GM04503 (cell line): ENCODE measurements around the gene AGTRAP.

Experiments used
- DNase-seq: peaks from one replicate; pipeline ENCODE4 v3.0.0-alpha.2; 2012; ENCODE audit warnings: low read depth

Gene AGTRAP

GRCh38 chr1:11706292-11706691 lies 29.6 kb upstream of the AGTRAP start:
- no peak for DNase-seq

- DNase-seq = no peak
These were observed 28.2 kb upstream of the AGTRAP start for GRCh38 chr1:11707621-11708276.

DNA sequence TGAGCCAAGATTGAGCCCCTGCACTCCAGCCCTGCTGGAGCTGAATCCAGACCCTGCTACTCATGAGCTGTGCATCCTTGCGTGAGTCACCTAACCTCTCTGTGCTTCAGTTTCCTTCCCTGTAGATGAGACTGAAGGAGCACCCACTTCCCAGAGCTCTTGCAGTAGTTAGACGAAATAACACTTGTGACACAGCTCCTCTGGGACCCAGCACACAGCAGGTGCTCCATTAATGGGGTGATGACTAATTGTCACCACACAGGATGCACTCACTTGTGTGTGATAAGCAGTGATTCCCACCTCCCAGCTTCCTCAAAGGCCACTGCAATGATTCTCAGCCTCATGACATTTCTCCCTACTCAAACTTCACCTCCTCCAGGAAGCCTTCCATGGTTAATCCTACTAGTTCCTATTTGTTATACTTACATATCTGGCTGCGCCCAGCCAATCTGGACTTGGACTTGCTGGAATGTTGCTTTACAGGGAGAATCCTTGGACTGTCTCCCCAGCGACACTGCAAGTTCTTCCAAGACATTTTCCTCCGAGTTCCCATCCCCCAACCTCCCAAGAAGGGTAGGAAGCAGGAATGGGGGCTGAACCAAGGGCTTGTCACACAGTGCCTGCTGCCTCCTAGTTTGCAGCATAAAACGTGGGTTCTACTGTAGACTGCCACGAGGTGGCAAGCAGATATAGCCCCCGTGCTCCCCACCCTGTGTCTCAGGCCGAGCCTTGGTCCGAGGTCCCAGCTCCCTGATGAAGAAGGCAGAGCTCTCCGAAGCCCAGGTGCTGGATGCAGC lies 27.2 kb upstream of the AGTRAP start:
- no peak for DNase-seq

DNA sequence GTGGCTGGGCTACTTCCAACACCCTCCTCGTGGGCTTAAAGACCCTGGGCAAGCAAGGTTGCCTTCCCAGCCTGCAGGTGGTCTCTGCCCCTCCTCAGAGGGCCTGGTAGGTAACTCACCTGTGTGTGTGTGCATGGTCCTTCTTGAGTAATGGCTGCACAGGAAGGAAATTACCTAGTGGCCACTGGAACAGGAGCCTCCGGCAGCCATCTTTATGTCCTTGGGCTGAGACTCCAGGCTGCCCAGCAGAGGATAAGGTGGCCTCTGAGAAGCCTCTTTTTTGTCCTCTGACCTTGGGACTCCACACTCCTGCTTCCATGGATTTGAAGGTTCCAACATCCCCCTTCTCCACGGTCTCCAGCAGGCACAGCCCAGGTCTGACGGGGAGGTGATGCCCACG lies 24.4 kb upstream of the AGTRAP start:
- no peak for DNase-seq

GRCh38 chr1:11712285-11712684 lies 23.7 kb upstream of the AGTRAP start:
- DNase-seq = no peak

- DNase-seq = no peak
These were observed 22.8 kb upstream of the AGTRAP start for GRCh38 chr1:11713095-11713494.

GRCh38 chr1:11714831-11715575 lies 20.9 kb upstream of the AGTRAP start:
- no peak for DNase-seq

- no peak for DNase-seq
These were observed 16.5 kb upstream of the AGTRAP start for GRCh38 chr1:11719313-11720032.

DNA sequence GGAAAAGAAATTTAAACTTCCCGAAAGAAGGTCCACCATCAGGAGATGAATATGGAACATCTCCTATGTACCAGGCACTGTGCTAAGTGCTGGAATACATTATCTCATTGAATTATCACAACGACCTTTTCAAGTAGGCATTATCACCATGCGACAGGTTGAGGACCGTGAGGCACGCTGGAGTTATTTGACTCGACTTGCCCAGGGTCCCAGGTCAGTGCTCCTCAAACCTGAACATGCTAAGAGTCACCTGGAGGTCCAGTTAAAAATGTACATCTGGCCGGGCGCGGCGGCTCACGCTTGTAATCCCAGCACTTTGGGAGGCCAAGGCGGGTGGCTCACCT lies 15.9 kb upstream of the AGTRAP start:
- no peak for DNase-seq

- DNase-seq = no peak
These were observed 15.4 kb upstream of the AGTRAP start for GRCh38 chr1:11720525-11720924.

DNA sequence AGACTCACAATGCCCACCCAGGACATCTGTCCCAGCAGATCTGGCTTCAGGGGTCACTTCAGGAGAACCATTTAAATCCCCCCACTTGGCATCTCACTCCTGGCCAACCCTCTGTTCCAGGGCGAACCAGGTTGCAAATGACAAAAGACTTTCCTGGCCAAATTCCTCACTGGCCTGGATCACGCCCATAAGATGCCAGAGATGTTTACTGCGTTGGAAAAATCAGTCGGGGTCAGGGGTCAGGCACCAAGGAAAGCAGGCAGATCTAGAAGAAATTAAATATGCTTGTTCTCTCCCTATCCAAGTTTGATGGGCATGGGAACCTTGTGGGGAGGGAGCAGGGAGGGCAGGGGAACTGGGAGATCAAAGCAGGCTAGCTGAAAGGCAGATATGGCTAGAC lies 14.6 kb upstream of the AGTRAP start:
- DNase-seq = no peak

- DNase-seq = no peak
These were observed 13.4 kb upstream of the AGTRAP start for GRCh38 chr1:11722538-11722937.

DNA sequence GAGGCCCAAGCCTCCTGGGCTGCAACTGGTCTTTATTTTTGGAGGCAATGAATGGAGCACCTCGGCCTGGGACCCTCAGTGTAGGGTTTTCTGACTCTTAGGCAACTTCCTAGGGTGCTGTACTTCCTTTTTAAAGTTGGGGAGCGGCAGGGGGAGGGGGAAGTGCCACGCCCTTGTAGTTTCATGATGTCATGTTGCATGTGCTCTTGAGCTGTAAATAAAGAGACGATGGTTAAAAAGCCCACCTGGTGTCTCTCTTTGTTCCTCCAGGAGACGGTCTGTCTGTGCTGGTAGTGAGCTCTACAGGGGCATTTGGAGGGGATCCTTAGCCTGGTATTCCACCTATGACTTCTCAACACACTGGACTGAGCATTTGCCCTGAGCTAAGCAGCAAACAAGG lies 10.3 kb upstream of the AGTRAP start:
- no peak for DNase-seq

DNA sequence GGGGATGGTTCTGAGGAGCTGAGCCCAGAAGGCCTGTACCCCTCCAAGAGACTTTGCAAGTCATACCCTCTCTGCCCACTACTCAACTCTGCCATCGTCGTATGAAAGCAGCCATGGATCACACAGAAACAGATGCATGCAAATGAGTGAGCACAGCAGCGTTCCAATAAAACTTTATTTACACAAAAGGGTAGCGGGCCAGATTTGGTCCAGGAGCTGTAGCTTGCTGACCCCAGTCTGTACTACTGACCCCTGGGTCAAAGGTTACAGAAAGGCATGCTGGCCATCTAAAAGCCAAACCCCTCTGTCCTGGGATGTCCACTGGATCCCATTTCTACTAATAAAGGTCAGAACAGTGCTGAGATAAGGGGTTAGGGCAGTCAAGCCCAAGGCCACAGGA lies 8.8 kb upstream of the AGTRAP start:
- no peak for DNase-seq

- no peak for DNase-seq
These were observed 7.7 kb upstream of the AGTRAP start for GRCh38 chr1:11728126-11728806.

DNA sequence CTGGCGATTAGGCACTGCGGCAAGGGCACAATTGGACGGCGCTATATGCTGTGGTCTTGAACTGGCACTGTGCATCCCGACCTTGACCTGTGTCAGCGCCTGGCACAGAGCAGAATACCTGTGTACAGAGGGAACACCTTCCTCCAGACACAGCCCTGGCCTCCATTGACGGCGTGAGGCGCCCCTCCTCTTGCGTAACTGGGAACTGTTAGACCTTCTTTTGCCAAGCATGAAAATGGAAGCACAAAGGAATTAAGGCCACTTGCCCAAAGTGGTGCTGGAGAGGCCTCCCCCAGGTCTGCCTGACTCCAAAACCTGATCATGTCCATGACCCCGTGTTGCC lies 6.8 kb upstream of the AGTRAP start:
- no peak for DNase-seq

GRCh38 chr1:11729498-11730428 lies 6.2 kb upstream of the AGTRAP start:
- no peak for DNase-seq

- DNase-seq = no peak
These were observed 5.5 kb upstream of the AGTRAP start for GRCh38 chr1:11730429-11730891.

GRCh38 chr1:11731691-11732283 lies 4.1 kb upstream of the AGTRAP start:
- no peak for DNase-seq

DNA sequence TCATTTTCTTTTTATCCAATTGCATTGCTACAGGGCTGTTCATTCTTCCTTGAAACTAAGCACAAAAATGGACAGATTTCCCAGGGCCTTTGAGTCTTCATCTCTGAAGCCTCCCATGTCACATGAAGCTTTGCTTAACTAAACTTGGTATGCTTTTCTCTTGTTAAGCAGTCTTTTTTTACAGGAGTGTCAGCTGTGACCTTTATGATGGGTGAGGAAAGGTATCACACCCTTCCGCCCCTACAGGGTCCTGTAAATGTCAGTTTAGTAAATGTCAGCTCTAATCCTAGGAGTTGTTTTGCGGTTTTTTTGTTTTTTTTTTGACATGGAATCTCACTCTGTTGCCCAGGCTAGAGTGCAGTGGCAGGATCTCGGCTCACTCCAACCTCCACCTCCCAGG lies 2.6 kb upstream of the AGTRAP start:
- DNase-seq = no peak

DNA sequence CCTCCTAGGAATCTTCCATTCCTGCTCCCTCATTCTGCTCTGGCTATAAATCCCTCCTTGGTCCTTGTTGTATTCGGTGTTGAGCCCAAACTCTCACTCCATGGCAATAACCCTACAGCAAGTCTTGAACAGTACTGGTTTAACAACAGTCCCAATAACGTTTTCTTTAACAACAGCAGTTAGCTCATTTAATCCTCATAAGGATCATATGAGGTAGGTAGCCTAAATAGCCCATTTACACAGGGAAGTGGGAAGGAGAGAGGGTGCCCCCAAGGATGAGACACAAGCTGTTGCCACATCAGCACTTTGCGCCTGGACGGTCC lies 444 bp upstream of the AGTRAP start:
- DNase-seq = no peak
